GM12878 (cell line): Measurements from ENCODE around the gene PADI3. TPM values are rescaled to one million over a fixed set of nuclear protein-coding genes. Genes with fewer than 3 reads are reported as not detected.

Experiments
- ATAC-seq: fragments of 200-7000 bp; cut with Tn5 transposase; 3 replicates; pipeline ENCODE4 v1.9.1; 2020; ENCODE audit warnings: mild to moderate bottlenecking, moderate library complexity
- BruUV-seq: library from RNA; stranded (reverse); fragments of 400-500 nt; replicated peaks from 2 replicates; lab custom pipeline; 2021; lab: Mats Ljungman, UMichigan
- CTCF ChIA-PET: fragments of 300-600 bp; sonication (Branson Sonifier 250); formaldehyde crosslinking; extraction: SDS; loops from one replicate; lab custom pipeline; 2021; ENCODE audit warnings: inconsistent platforms; lab: Yijun Ruan, JAX
- POLR2A ChIA-PET: fragments of 350-600 bp; formaldehyde crosslinking; extraction: SDS; loops from one replicate; lab custom pipeline; 2021; ENCODE audit warnings: inconsistent platforms; lab: Charles Lee
- RAD21 ChIA-PET: fragments of 300-600 bp; sonication (Branson Sonifier 250); formaldehyde crosslinking; loops from one replicate; lab custom pipeline; 2023; ENCODE audit warnings: antibody characterized with exemption; ENCODE audit not compliant: unreplicated experiment; lab: Charles Lee
- SMC1A ChIA-PET: fragments of 300-600 bp; sonication (Branson Sonifier 250); formaldehyde crosslinking; loops from one replicate; lab custom pipeline; 2023; ENCODE audit not compliant: unreplicated experiment, uncharacterized antibody; lab: Charles Lee
- DNase-seq: peaks from one replicate; pipeline ENCODE4 v3.0.0-alpha.2; 2011; ENCODE audit warnings: low read depth, low spot score
- FAIRE-seq: peaks from 3 replicates; lab custom pipeline; 2011; peaks lifted over from hg19 to GRCh38; lab: Jason Lieb, UNC
- H2AFZ ChIP-seq: 2 replicates; pipeline ENCODE4 v1.6.0; 2011; ENCODE audit warnings: low read depth, low read length, control low read depth; ENCODE audit not compliant: control insufficient read depth
- H3K27ac ChIP-seq: 2 replicates; pipeline ENCODE4 v1.5.1; 2011; ENCODE audit warnings: control low read depth; ENCODE audit not compliant: control insufficient read depth, insufficient read depth
- H3K27me3 ChIP-seq, 2 experiments: replicated peaks in 1 of 2; 2 replicates each; pipeline versions ENCODE4 v1.6.0 to v1.6.1; 2011; ENCODE audit warnings: low read length in 1 of 2; ENCODE audit not compliant: control insufficient read depth in 2 of 2, insufficient read depth in 2 of 2
- H3K36me3 ChIP-seq, 2 experiments: 2 replicates each; pipeline ENCODE4 v1.5.1; 2011; ENCODE audit warnings: low read length in 1 of 2; ENCODE audit not compliant: control insufficient read depth in 2 of 2, insufficient read depth in 2 of 2
- H3K4me1 ChIP-seq: 2 replicates; pipeline ENCODE4 v1.6.1; 2011; ENCODE audit warnings: mild to moderate bottlenecking, low read length, moderate library complexity, mixed read lengths; ENCODE audit not compliant: control insufficient read depth, insufficient read depth
- H3K4me2 ChIP-seq: 2 replicates; pipeline ENCODE4 v1.6.0; 2011; ENCODE audit warnings: control low read depth; ENCODE audit not compliant: control insufficient read depth, insufficient read depth
- H3K4me3 ChIP-seq: fragments of 200-600 bp; sonication (generic); 2 replicates; pipeline ENCODE4 v1.5.1; 2016
- H3K79me2 ChIP-seq: 2 replicates; pipeline ENCODE4 v1.6.0; 2011; ENCODE audit warnings: low read length; ENCODE audit not compliant: control insufficient read depth, insufficient read depth
- H3K9ac ChIP-seq: 2 replicates; pipeline ENCODE4 v1.8.0; 2011; ENCODE audit warnings: low read length, control low read depth, mixed read lengths; ENCODE audit not compliant: control insufficient read depth, insufficient read depth
- H3K9me3 ChIP-seq: replicated peaks from 3 replicates; pipeline ENCODE4 v1.5.1; 2011; ENCODE audit warnings: mild to moderate bottlenecking, low read length; ENCODE audit not compliant: control insufficient read depth, insufficient read depth
- H4K20me1 ChIP-seq: 2 replicates; pipeline ENCODE4 v1.6.0; 2011; ENCODE audit not compliant: control insufficient read depth, insufficient read depth
- ATF2 ChIP-seq: IDR thresholded peaks from 2 replicates; pipeline ENCODE4 v1.6.1; 2012; ENCODE audit warnings: low read length, inconsistent platforms
- ATF7 ChIP-seq: fragments of 450-650 bp; IDR thresholded peaks from 2 replicates; pipeline ENCODE4 v1.6.1; 2016; ENCODE audit warnings: low read depth, mild to moderate bottlenecking
- BCL11A ChIP-seq: IDR thresholded peaks from 2 replicates; pipeline ENCODE4 v1.6.1; 2011; ENCODE audit warnings: low read depth, low read length
- BHLHE40 ChIP-seq, 2 experiments: fragments of 450-650 bp in 1 of 2; IDR thresholded peaks; 2 replicates each; pipeline ENCODE4 v1.6.1; 2011 to 2017; ENCODE audit warnings: low read depth in 2 of 2, borderline replicate concordance in 1 of 2, improper control_type of control experiment in 1 of 2, low read length in 1 of 2, mild to moderate bottlenecking in 1 of 2
- CHD1 ChIP-seq: IDR thresholded peaks from 2 replicates; pipeline ENCODE4 v1.6.1; 2012; ENCODE audit warnings: low read depth, low read length, improper control_type of control experiment
- DPF2 ChIP-seq: fragments of 450-650 bp; IDR thresholded peaks from 2 replicates; pipeline ENCODE4 v1.6.1; 2017; ENCODE audit warnings: mild to moderate bottlenecking
- EED ChIP-seq: sonication (generic); IDR thresholded peaks from 2 replicates; pipeline ENCODE4 v1.6.1; 2016; ENCODE audit warnings: antibody characterized with exemption, low read depth
- EGR1 ChIP-seq, 2 experiments: IDR thresholded peaks; 1 replicate in 1 of 2; 2 replicates in 1 of 2; pipeline ENCODE4 v1.6.1; 2011 to 2012; ENCODE audit warnings: low read depth in 2 of 2, low read length in 2 of 2, borderline replicate concordance in 1 of 2, mild to moderate bottlenecking in 1 of 2, moderate library complexity in 1 of 2
- IKZF1 ChIP-seq: fragments of 450-650 bp; conservative IDR thresholded peaks from 2 replicates; pipeline ENCODE4 v1.6.1; 2017; ENCODE audit warnings: antibody characterized with exemption, mild to moderate bottlenecking
- IKZF2 ChIP-seq, 2 experiments: fragments of 450-650 bp; IDR thresholded peaks; 2 replicates each; pipeline ENCODE4 v1.6.1; 2017; ENCODE audit warnings: mild to moderate bottlenecking in 2 of 2, moderate library complexity in 2 of 2
- JUND ChIP-seq: IDR thresholded peaks from 2 replicates; pipeline ENCODE4 v1.6.1; 2012; ENCODE audit warnings: low read depth, mild to moderate bottlenecking, low read length, improper control_type of control experiment, moderate library complexity
- MEF2B ChIP-seq: fragments of 450-650 bp; IDR thresholded peaks from 2 replicates; pipeline ENCODE4 v1.6.1; 2018; ENCODE audit warnings: mild to moderate bottlenecking, moderate library complexity; ENCODE audit not compliant: partially characterized antibody, poor library complexity, severe bottlenecking
- NBN ChIP-seq: fragments of 450-650 bp; IDR thresholded peaks from 2 replicates; pipeline ENCODE4 v1.6.1; 2016
- NR2F1 ChIP-seq: fragments of 450-650 bp; conservative IDR thresholded peaks from 2 replicates; pipeline ENCODE4 v1.6.1; 2017; ENCODE audit warnings: mild to moderate bottlenecking
- PAX8 ChIP-seq: fragments of 450-650 bp; IDR thresholded peaks from 2 replicates; pipeline ENCODE4 v1.6.1; 2017; ENCODE audit warnings: mild to moderate bottlenecking, moderate library complexity
- RAD51 ChIP-seq: fragments of 450-650 bp; IDR thresholded peaks from 2 replicates; pipeline ENCODE4 v1.6.1; 2016; ENCODE audit warnings: moderate library complexity, mild to moderate bottlenecking, inconsistent platforms
- RUNX3 ChIP-seq: IDR thresholded peaks from 2 replicates; pipeline ENCODE4 v1.6.1; 2012; ENCODE audit warnings: low read length, inconsistent platforms
- SIX5 ChIP-seq: IDR thresholded peaks from 2 replicates; pipeline ENCODE4 v1.6.1; 2011; ENCODE audit warnings: mild to moderate bottlenecking, low read depth, low read length, moderate library complexity; ENCODE audit not compliant: severe bottlenecking
- SP1 ChIP-seq: IDR thresholded peaks from one replicate; pipeline ENCODE4 v1.6.1; 2011; ENCODE audit warnings: low read depth, low read length
- SRF ChIP-seq, 2 experiments: IDR thresholded peaks; 2 replicates each; pipeline ENCODE4 v1.6.1; 2011; ENCODE audit warnings: low read depth in 2 of 2, low read length in 2 of 2, mild to moderate bottlenecking in 1 of 2, moderate library complexity in 1 of 2
- WRNIP1 ChIP-seq: IDR thresholded peaks from 2 replicates; pipeline ENCODE4 v1.6.1; 2011; ENCODE audit warnings: low read depth, low read length, improper control_type of control experiment, borderline replicate concordance
- WGBS: methylation state at CpG from one replicate; pipeline ENCODE4 v1.1.6; 2016; ENCODE audit warnings: low lambda C conversion rate; ENCODE audit not compliant: insufficient replicate concordance, insufficient coverage; ENCODE audit errors: missing lambda C conversion rate; 5-methylcytosine and 5-hydroxymethylcytosine counted together
- in situ Hi-C: fragments of 300-500 bp; cut with MboI; formaldehyde crosslinking; loops from 9 replicates; pipeline ENCODE4 v1.14.3; 2018; ENCODE audit warnings: mixed read lengths
- intact Hi-C: fragments of 100-400 bp; cut with micrococcal nuclease; formaldehyde crosslinking; loops from one replicate; pipeline ENCODE4 v1.14.2; 2022; ENCODE audit not compliant: unreplicated experiment
- polyA plus RNA-seq, 11 experiments: library from polyadenylated mRNA; depleted of rRNA in 4 of 11; unstranded in 6 of 11; stranded (reverse) in 5 of 11; fragments of >200 nt; fragmentation: Nextera tagmentation in 4 of 11; fragmentation: Illumina TruSeq in 1 of 11; extraction: Ambion mirVana in 4 of 11; extraction: Trizol in 1 of 11; gene quantifications; 1 replicate in 1 of 11; 2 replicates in 10 of 11; pipeline versions ENCODE4 v1.2.1 to v1.2.3, GENCODE V29; 2011 to 2016; ENCODE audit warnings: inconsistent platforms in 2 of 11, missing spikeins in 2 of 11, low read depth in 1 of 11
- total RNA-seq, 4 experiments: library from RNA; depleted of rRNA in 3 of 4; stranded (reverse); fragments of >200 nt in 3 of 4; fragmentation: Illumina TruSeq in 1 of 4; extraction: Trizol in 1 of 4; gene quantifications; 2 replicates each; pipeline versions ENCODE4 v1.2.1 to v1.2.3, GENCODE V29; 2013 to 2021
- TF ChIP-seq, protein P1 (sequence below): IDR thresholded peaks from 2 replicates; pipeline ENCODE4 v1.6.1; 2012; ENCODE audit warnings: low read depth, low read length, improper control_type of control experiment

The PADI3 gene
- total and polyA plus RNA-seq, 10 of the 15 experiments (the other 5 are each of a cell fraction or from before 2014, with no cell fraction given), result 0.01 TPM; not detected in 9

- no TSS peak for BruUV-seq
- Histone ChIP-seq H3K36me3 (no peaks in the 10 kb centered on the region), H3K9ac (no peak overlapping the region), H3K27ac (no peak overlapping the region), H3K79me2 (no peaks in the 10 kb centered on the region), H3K4me3 (no peak overlapping the region), H3K27me3 (peaks cover 0 to 2% of the 10 kb centered on the region in 2 experiments; a peak in 2 of 4 replicates), H3K4me1 (peaks cover 14% of the 10 kb centered on the region), H3K4me2 (peak overlapping the region; percentile 26), H2AFZ (peak overlapping the region; percentile 1; the same call in 1 of the 2 replicates), H4K20me1 (no peaks in the 10 kb centered on the region), H3K9me3 (no peaks in the 10 kb centered on the region)
- ChIA-PET SMC1A (interaction anchor here (0.7 to 2.8 kb wide), 12 partner anchors 9 to 86 kb away, joined by 3 to 26 read pairs (median 4); no protein-coding TSS in a partner anchor), RAD21 (interaction anchor here (0.8 to 2.8 kb wide), 11 partner anchors 12 to 87 kb away, joined by 3 to 37 read pairs (median 5); no protein-coding TSS in a partner anchor), CTCF (interaction anchor here (0.6 to 3.4 kb wide), 11 partner anchors 8 to 148 kb away, joined by 3 to 24 read pairs (median 4); no protein-coding TSS in a partner anchor), POLR2A (interaction anchor here (1.1 to 2.2 kb wide), 6 partner anchors 9 to 87 kb away, joined by 3 to 8 read pairs (median 4); no protein-coding TSS in a partner anchor)
- in situ Hi-C loops, result no loop called here
- ATAC-seq (peak; percentile 87), DNase-seq (peak; percentile 72), FAIRE-seq (no peak)
- intact Hi-C loops, result no loop called here
- WGBS, result 0% methylated on average over 2 of the region's 2 CpGs
- TF ChIP-seq BCL11A (peak; percentile 73), EGR1 (IDR thresholded peaks at IDR 0.05; ENCODE audit: borderline replicate concordance in 1 of 2, low read depth in 2 of 2, low read length in 2 of 2) (peak in 1 of 2 experiments; percentile 31; a peak in 1 of 3 replicates), RAD51 (peak; percentile 47; the same call in 1 of the 2 replicates), NBN (0 out of 2 replicates have a peak, but pooled peaks have one; percentile 49), EED (peak; percentile 77), SP1 (peak; percentile 26), ATF7 (peak; percentile 97), ATF2 (peak; percentile 60; the same call in 1 of the 2 replicates), PAX8 (no peak), IKZF2 (IDR thresholded peaks at IDR 0.05) (peak; percentile 73 to 80), NR2F1 (0 out of 2 replicates have a peak, but pooled peaks have one; percentile 51), JUND (no peak), MEF2B (peak; percentile 95), SRF (IDR thresholded peaks at IDR 0.05; ENCODE audit: low read depth in 2 of 2, low read length in 2 of 2) (0 out of 4 replicates have a peak, but pooled peaks of 1 of the 2 experiments have one; percentile 12), RUNX3 (peak; percentile 41; the same call in 1 of the 2 replicates), SIX5 (no peak), WRNIP1 (no peak), BHLHE40 (IDR thresholded peaks at IDR 0.05; ENCODE audit: borderline replicate concordance in 1 of 2, low read depth in 2 of 2, low read length in 1 of 2) (peak; percentile 91 to 93), DPF2 (peak; percentile 86), CHD1 (no peak), IKZF1 (peak; percentile 80)
- TF ChIP-seq, protein P1, sequence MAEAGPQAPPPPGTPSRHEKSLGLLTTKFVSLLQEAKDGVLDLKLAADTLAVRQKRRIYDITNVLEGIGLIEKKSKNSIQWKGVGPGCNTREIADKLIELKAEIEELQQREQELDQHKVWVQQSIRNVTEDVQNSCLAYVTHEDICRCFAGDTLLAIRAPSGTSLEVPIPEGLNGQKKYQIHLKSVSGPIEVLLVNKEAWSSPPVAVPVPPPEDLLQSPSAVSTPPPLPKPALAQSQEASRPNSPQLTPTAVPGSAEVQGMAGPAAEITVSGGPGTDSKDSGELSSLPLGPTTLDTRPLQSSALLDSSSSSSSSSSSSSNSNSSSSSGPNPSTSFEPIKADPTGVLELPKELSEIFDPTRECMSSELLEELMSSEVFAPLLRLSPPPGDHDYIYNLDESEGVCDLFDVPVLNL, result no peak
These were observed 40.9 kb upstream of the PADI3 start for GRCh38 chr1:17207966-17208418.
